ENCODE data around the gene OR10A4. TPM values are rescaled to one million over a fixed set of nuclear protein-coding genes. Genes with fewer than 3 reads are reported as not detected.
"Not testable (repeated sequence)": the region's sequence is repeated elsewhere in the genome, so short reads cannot be mapped to it uniquely, and the experiment has no call there.

Gene OR10A4
- total and polyA plus RNA-seq, 10 of the 15 experiments (the other 5 are each of a cell fraction or from before 2014, with no cell fraction given) = not detected

- intact Hi-C loops (cut with micrococcal nuclease; ENCODE audit: unreplicated experiment) (no loop called here), in situ Hi-C loops (cut with MboI) (no loop called here)
- H2AFZ ChIP-seq (ENCODE audit: control insufficient read depth, low read depth, low read length) = no peak overlapping the region
- FAIRE-seq (no peak), ATAC-seq (peak; percentile 42; the same call in 2 of the 3 replicates), DNase-seq (ENCODE audit: low read depth, low spot score) (no peak)
- no peak overlapping the region for H3K9ac ChIP-seq (ENCODE audit: control insufficient read depth, insufficient read depth, low read length)
- H3K27ac ChIP-seq (ENCODE audit: control insufficient read depth, insufficient read depth) = no peak overlapping the region
- no peaks in the 10 kb centered on the region for H4K20me1 ChIP-seq (ENCODE audit: control insufficient read depth, insufficient read depth)
- TF ChIP-seq CTCF (IDR thresholded peaks at IDR 0.05 in 2 of 3, conservative IDR thresholded peaks at IDR 0.05 in 1 of 3; ENCODE audit: control insufficient read depth in 2 of 3, extremely low read depth in 1 of 3, insufficient read depth in 1 of 3, low read depth in 3 of 3, low read length in 3 of 3) = peak in 1 of 3 experiments; percentile 17; a peak in 2 of 6 replicates
- peak; percentile 11; the same call in 1 of the 2 replicates for TF ChIP-seq SMC3 (IDR thresholded peaks at IDR 0.05; ENCODE audit: borderline replicate concordance, low read length)
- no peak for TF ChIP-seq YY1 (IDR thresholded peaks at IDR 0.05; ENCODE audit: low read depth, low read length)
- ChIA-PET CTCF (interaction anchor here (0.9 kb wide), 1 partner anchor 11 kb away, joined by 4 read pairs; no protein-coding TSS in a partner anchor), POLR2A (no interaction called here), SMC1A (ENCODE audit: uncharacterized antibody, unreplicated experiment) (interaction anchor here (1.2 kb wide), 1 partner anchor 23 kb away, joined by 3 read pairs; no protein-coding TSS in a partner anchor), RAD21 (ENCODE audit: unreplicated experiment) (no interaction called here)
- WGBS (ENCODE audit: insufficient coverage, insufficient replicate concordance, low lambda C conversion rate, missing lambda C conversion rate) = 2% methylated on average over 2 of the region's 2 CpGs
- H3K4me2 ChIP-seq (ENCODE audit: control insufficient read depth, insufficient read depth) = no peak overlapping the region
- no peaks in the 10 kb centered on the region for H3K36me3 ChIP-seq (ENCODE audit: control insufficient read depth in 2 of 2, insufficient read depth in 2 of 2, low read length in 1 of 2)
- H3K79me2 ChIP-seq (ENCODE audit: control insufficient read depth, insufficient read depth, low read length) = no peaks in the 10 kb centered on the region
- no peaks in the 10 kb centered on the region; a peak in 1 of 4 replicates for H3K27me3 ChIP-seq (replicated peaks in 1 of 2; ENCODE audit: control insufficient read depth in 2 of 2, insufficient read depth in 2 of 2, low read length in 1 of 2)
- H3K4me1 ChIP-seq (ENCODE audit: control insufficient read depth, insufficient read depth, low read length) = no peaks in the 10 kb centered on the region
- no TSS peak for BruUV-seq (replicated peaks)
- no peak overlapping the region for H3K4me3 ChIP-seq
- H3K9me3 ChIP-seq (replicated peaks; ENCODE audit: control insufficient read depth, insufficient read depth, low read length) = no peaks in the 10 kb centered on the region
Observed at GRCh38 chr11:6900327-6900999, 24.0 kb downstream of the OR10A4 start.

DNA sequence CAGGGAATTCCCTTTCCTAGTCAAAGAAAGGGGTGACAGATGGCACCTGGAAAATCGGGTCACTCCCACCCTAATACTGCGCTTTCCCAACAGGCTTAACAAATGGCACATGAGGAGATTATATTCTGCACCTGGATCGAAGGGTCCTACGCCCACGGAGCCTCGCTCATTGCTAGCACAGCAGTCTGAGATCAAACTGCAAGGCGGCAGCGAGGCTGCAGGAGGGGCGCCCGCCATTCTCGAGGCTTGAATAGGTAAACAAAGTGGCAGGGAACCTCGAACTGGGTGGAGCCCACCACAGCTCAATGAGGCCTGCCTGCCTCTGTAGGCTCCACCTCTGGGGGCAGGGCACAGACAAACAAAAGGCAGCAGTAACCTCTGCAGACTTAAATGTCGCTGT lies 28.4 kb downstream of the OR10A4 start:
- H3K4me1 ChIP-seq (ENCODE audit: control insufficient read depth, insufficient read depth, low read length); in situ Hi-C loops (cut with MboI); intact Hi-C loops (cut with micrococcal nuclease; ENCODE audit: unreplicated experiment): not testable (repeated sequence)

More for the DNA sequence above, 28.4 kb downstream of the OR10A4 start:
- H3K27me3 ChIP-seq (replicated peaks in 1 of 2; ENCODE audit: control insufficient read depth in 2 of 2, insufficient read depth in 2 of 2, low read length in 1 of 2); H4K20me1 ChIP-seq (ENCODE audit: control insufficient read depth, insufficient read depth); FAIRE-seq; H3K9me3 ChIP-seq (replicated peaks; ENCODE audit: control insufficient read depth, insufficient read depth, low read length); CTCF ChIA-PET; H3K79me2 ChIP-seq (ENCODE audit: control insufficient read depth, insufficient read depth, low read length); RAD21 ChIA-PET (ENCODE audit: unreplicated experiment); H3K27ac ChIP-seq (ENCODE audit: control insufficient read depth, insufficient read depth); ATAC-seq; H2AFZ ChIP-seq (ENCODE audit: control insufficient read depth, low read depth, low read length); POLR2A ChIA-PET; BruUV-seq (replicated peaks); SMC1A ChIA-PET (ENCODE audit: uncharacterized antibody, unreplicated experiment); H3K9ac ChIP-seq (ENCODE audit: control insufficient read depth, insufficient read depth, low read length); DNase-seq (ENCODE audit: low read depth, low spot score); H3K36me3 ChIP-seq (ENCODE audit: control insufficient read depth in 2 of 2, insufficient read depth in 2 of 2, low read length in 1 of 2); H3K4me3 ChIP-seq; H3K4me2 ChIP-seq (ENCODE audit: control insufficient read depth, insufficient read depth): not testable (repeated sequence)
- WGBS (ENCODE audit: insufficient coverage, insufficient replicate concordance, low lambda C conversion rate, missing lambda C conversion rate) = 44% methylated on average over 13 of the region's 13 CpGs
